HG03045 (cell line): ENCODE results near the gene IMPG1.

Experiments
- ATAC-seq: cut with Tn5 transposase; IDR thresholded peaks from one replicate; pipeline ENCODE4 v1.9.1; 2021; ENCODE audit warnings: mild to moderate bottlenecking, moderate library complexity; ENCODE audit not compliant: unreplicated experiment

Gene IMPG1

GRCh38 chr6:76072562-76072961, at the start of gene IMPG1:
Gene IMPG1, minus strand, starts transcription at chr6:76072662. Its CDS starts 174 bp downstream, at chr6:76072488.
- ATAC-seq = no peak

DNA sequence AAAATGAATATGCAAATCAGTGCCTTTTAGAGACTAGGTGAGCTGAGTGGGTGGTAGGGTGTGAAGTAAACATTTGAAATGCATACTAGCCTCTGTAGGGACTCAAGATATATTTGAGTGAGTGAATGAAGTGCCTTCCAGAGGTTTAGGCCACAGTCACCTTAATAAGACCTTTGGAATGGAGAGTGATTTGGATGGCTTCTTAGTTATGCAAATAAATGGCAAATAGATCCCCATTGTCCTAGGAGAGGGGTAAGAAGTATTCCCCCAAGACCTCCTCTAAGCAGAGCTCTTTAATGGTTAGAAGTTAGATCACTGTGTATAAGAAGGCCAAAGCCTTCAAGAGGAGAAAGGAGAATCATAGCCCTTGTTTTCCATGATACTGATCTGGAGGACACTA, 47.8 kb upstream of the IMPG1 start:
- no peak for ATAC-seq

- ATAC-seq = no peak
Observed at GRCh38 chr6:76073281-76073680, 819 bp upstream of the IMPG1 start.

DNA sequence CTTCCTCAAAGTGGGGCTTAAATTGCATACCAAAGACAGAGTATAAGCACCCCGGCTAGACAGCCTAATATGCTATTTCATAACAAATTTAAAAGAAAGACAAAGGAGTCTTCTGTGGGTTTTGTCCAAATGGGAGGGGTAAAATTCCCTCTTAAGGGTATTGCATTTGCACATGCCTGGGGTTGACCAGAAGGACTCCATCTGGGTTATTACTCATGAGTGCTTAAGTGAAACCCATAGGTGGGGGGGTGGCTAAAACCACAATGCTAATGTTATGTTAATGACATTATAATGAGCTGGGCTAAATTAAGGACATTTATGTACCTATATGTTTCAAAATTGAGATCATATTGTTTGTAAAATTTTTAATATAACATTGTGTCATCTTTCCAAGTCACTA, 15.0 kb downstream of the IMPG1 start:
- no peak for ATAC-seq

GRCh38 chr6:76052314-76052713, 20.1 kb downstream of the IMPG1 start:
- ATAC-seq = no peak

DNA sequence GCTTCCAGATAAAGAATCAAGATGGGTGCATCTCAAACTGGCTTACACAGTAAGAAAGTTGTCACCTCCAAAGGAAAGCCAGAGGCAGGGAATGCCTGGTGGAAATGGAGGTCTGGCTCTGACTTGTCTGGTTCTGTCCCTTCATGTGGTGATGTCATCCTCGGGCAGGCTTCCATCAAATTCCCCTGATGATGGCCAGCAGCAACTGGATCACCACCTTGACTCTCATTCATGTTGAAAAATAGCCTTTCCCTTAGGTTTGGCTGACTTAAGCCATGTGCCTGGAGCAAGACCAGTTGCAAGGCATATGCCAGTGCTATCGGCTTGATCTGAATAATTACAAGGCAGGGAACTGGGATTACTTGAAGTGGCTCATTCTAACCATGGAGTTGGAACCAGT, 28.8 kb downstream of the IMPG1 start:
- no peak for ATAC-seq

DNA sequence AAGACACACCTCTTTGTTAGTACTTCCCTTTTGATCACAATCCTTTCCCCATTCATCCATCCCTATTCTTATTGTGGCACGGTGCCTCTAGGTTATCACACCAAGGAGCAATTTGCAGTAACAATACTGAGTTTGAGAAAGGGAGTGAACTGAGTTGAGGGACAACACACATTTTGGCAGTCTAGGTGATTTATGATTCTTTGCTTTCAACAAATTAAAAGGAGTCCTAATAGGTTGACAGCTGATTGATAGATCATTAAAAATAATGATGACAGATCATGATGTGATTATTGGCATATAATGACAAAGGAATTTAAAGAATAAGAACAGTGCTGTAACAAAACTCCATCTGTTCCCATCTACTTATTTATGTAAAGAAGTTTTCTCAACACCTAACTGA, 36.7 kb downstream of the IMPG1 start:
- no peak for ATAC-seq

DNA sequence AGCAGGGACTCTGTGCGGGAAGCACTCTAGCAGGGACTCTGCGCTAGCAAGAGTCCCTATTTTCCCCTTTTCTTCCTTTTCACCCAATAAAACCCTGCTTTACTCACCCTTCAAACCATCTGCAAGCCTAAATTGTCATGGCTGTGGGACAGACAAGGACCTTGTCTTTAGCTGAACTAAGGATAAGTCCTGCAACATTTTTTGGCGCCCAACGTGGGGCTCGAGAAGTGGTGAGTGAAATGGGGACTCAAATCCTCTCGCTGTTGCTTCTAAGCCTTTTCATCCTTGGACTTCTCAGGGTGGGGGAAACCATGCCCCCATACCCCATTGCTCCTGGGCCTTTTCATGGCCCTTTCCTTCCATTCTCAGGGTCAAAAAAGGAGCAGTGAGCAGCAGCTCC, 46.4 kb downstream of the IMPG1 start:
- ATAC-seq = no peak

- ATAC-seq = no peak
Observed at GRCh38 chr6:76014626-76015530, 57.6 kb downstream of the IMPG1 start.

- no peak for ATAC-seq
Observed at GRCh38 chr6:76004202-76004601, 68.3 kb downstream of the IMPG1 start.

DNA sequence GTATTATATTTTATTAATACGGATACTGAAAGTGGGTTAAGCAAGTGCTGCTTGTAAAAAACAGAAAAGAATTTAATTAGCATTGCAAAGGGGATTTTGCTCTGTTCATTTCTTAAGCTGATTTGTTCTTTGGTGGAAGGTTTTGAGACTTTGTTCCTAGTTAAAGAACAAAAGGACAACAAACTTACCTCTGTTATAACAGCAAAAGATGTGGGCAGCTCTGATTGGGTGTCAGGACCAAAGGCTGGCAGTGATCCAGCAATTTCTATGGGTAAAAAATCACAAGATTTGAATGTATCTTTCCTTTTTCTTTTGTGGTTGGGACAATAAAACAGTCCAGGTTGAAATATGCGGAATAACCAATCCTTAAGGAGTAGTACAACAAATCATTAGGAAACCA, 68.8 kb downstream of the IMPG1 start:
- ATAC-seq = no peak

- no peak for ATAC-seq
Observed at GRCh38 chr6:76003113-76003512, 69.3 kb downstream of the IMPG1 start.

DNA sequence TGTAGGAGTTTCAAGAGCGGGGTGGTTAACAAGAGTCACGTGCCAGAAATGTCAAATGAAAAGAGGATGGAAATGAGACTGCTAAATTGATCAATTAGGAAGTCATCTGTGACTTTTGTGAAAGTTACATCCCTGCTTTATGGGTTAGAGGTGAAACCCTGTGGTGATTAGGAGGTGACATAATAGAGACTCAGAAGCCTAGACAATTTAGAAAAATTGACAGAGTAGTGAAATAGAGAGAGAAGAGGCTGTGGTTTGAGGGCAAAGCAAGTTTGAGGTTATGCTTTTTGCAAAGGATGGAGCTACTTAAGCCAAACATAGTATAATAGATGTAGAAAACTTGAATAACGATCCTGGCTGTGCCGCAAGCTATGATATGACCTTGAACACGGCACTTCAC, 71.8 kb downstream of the IMPG1 start:
- ATAC-seq = no peak

GRCh38 chr6:75997696-75998095, 74.8 kb downstream of the IMPG1 start:
- no peak for ATAC-seq

- ATAC-seq = no peak
Observed at GRCh38 chr6:75993236-75994162, 79.0 kb downstream of the IMPG1 start.

GRCh38 chr6:75991941-75992340, 80.5 kb downstream of the IMPG1 start:
- ATAC-seq = no peak

GRCh38 chr6:75986935-75987334, 85.5 kb downstream of the IMPG1 start:
- ATAC-seq = no peak

GRCh38 chr6:75975904-75976303, 96.6 kb downstream of the IMPG1 start:
- no peak for ATAC-seq

- ATAC-seq = no peak
Observed at GRCh38 chr6:75970093-75970492, 102.4 kb downstream of the IMPG1 start.

DNA sequence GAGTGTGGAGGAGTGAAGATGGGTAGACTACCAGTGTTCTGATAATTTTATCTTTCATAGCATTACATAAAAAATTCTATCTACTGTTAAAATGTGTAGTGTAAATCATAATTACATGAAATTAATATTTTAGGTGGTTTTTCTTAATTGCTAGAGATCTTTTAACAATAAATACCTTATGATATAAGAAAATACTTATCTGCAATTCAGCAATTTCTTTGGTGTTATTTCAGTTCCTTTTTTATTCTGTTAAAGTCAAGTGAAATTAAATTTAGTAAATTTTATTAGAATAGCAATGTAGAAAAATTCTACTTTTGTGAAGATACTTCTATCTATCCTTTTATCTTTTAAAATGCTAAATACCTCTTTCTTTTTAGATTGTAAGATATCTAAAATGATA, 104.3 kb downstream of the IMPG1 start:
- ATAC-seq = no peak

DNA sequence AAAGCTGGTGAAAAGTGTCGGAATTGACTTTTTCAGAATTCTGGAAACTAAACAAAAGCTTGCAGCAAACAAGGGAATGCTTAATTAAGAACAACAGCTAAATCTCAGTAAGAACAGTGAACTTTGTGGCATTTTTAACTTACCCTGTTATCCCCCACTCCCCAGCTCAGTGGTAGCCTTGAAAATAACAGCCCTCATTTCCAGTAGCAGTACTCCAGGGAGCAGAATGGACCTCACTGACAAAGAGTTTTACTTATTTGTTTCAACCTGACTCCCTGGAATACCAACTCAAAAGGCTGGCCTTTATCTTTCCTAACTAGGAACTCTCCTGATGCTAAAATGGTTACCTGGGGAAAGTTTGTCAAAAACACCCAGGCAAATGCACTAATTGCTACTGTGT, 108.9 kb downstream of the IMPG1 start:
- no peak for ATAC-seq

- ATAC-seq = no peak
Observed at GRCh38 chr6:75952128-75952527, 120.3 kb downstream of the IMPG1 start.
